Hepatocyte (in vitro differentiated cells): ENCODE data around the gene CD37. TPM values are rescaled to one million over a fixed set of nuclear protein-coding genes. Genes with fewer than 3 reads are reported as not detected.
"Not testable (repeated sequence)": the region's sequence is repeated elsewhere in the genome, so short reads cannot be mapped to it uniquely, and the experiment has no call there.

ENCODE experiments used
- DNase-seq: peaks from one replicate; pipeline ENCODE4 v3.0.0-alpha.2; 2016; ENCODE audit warnings: low spot score
- H2AFZ ChIP-seq: fragments of 200-600 bp; sonication (generic); 2 replicates; pipeline ENCODE4 v1.6.0; 2016; ENCODE audit warnings: antibody characterized with exemption, mild to moderate bottlenecking
- H3K27ac ChIP-seq: fragments of 200-600 bp; sonication (generic); 2 replicates; pipeline ENCODE4 v1.5.1; 2016; ENCODE audit warnings: mild to moderate bottlenecking
- H3K27me3 ChIP-seq: fragments of 200-600 bp; sonication (generic); 2 replicates; pipeline ENCODE4 v1.6.1; 2016
- H3K36me3 ChIP-seq: fragments of 200-600 bp; sonication (generic); replicated peaks from 2 replicates; pipeline ENCODE4 v1.5.1; 2016; ENCODE audit warnings: low read depth; ENCODE audit not compliant: insufficient read depth
- H3K4me1 ChIP-seq: fragments of 200-600 bp; sonication (generic); 2 replicates; pipeline ENCODE4 v1.5.1; 2016; ENCODE audit warnings: mild to moderate bottlenecking, moderate library complexity; ENCODE audit not compliant: insufficient read depth
- H3K4me2 ChIP-seq: fragments of 200-600 bp; sonication (generic); 2 replicates; pipeline ENCODE4 v1.6.0; 2016
- H3K4me3 ChIP-seq: fragments of 200-600 bp; sonication (generic); 2 replicates; pipeline ENCODE4 v1.5.1; 2016; ENCODE audit warnings: mild to moderate bottlenecking
- H3K79me2 ChIP-seq: fragments of 200-600 bp; sonication (generic); 2 replicates; pipeline ENCODE4 v1.6.0; 2017; ENCODE audit warnings: mild to moderate bottlenecking
- H3K9me2 ChIP-seq: fragments of 200-600 bp; sonication (generic); replicated peaks from 2 replicates; pipeline ENCODE4 v1.6.0; 2017; ENCODE audit warnings: mild to moderate bottlenecking; ENCODE audit not compliant: insufficient read depth
- H3K9me3 ChIP-seq: fragments of 200-600 bp; sonication (generic); 2 replicates; pipeline ENCODE4 v1.5.1; 2016; ENCODE audit warnings: low read depth, mild to moderate bottlenecking
- H4K20me1 ChIP-seq: fragments of 200-600 bp; sonication (generic); 2 replicates; pipeline ENCODE4 v1.6.0; 2016; ENCODE audit warnings: mild to moderate bottlenecking; ENCODE audit not compliant: insufficient read depth, poor library complexity, severe bottlenecking
- CTCF ChIP-seq: fragments of 200-600 bp; sonication (generic); IDR thresholded peaks from 2 replicates; pipeline ENCODE4 v1.5.1; 2016; ENCODE audit warnings: antibody characterized with exemption, mild to moderate bottlenecking; ENCODE audit not compliant: poor library complexity
- EZH2 ChIP-seq: fragments of 200-600 bp; sonication (generic); IDR thresholded peaks from 2 replicates; pipeline ENCODE4 v1.6.1; 2016; ENCODE audit warnings: antibody characterized with exemption, mild to moderate bottlenecking, borderline replicate concordance
- EZH2phosphoT487 ChIP-seq: fragments of 200-600 bp; sonication (generic); IDR thresholded peaks from one replicate; pipeline ENCODE4 v1.6.1; 2018; ENCODE audit warnings: antibody characterized with exemption, mild to moderate bottlenecking, low read depth, moderate library complexity; ENCODE audit not compliant: unreplicated experiment, severe bottlenecking
- WGBS: methylation state at CpG from one replicate; pipeline ENCODE4 v1.1.6; 2016; ENCODE audit warnings: low lambda C conversion rate; ENCODE audit errors: missing lambda C conversion rate; 5-methylcytosine and 5-hydroxymethylcytosine counted together
- polyA plus RNA-seq: library from polyadenylated mRNA; unstranded; fragments of >200 nt; fragmentation: Nextera tagmentation; extraction: Ambion mirVana; gene quantifications from 2 replicates; pipeline ENCODE4 v1.2.1, GENCODE V29; 2016
- total RNA-seq: library from RNA; depleted of rRNA; stranded (reverse); fragments of >200 nt; gene quantifications from 2 replicates; pipeline ENCODE4 v1.2.3, GENCODE V29; 2014

Gene CD37
- total RNA-seq, result 0.27 and 1.9 TPM in 2 replicates
- 6.6 and 12.4 TPM in 2 replicates for polyA plus RNA-seq

GRCh38 chr19:49335071-49335783 lies at the start of gene CD37:
CD37 (plus strand) TSS chr19:49335406; CDS start chr19:49335541, 135 bp downstream.
- no peak for TF ChIP-seq EZH2
- H3K36me3 ChIP-seq, result no peaks in the 10 kb centered on the region
- H3K4me2 ChIP-seq, result no peak within 1 kb of the TSS
- no peaks in the 10 kb centered on the region for H3K9me2 ChIP-seq
- H3K27ac ChIP-seq, result no peak within 1 kb of the TSS
- 86% methylated on average over 13 of the region's 13 CpGs for WGBS
- DNase-seq, result no peak
- H2AFZ ChIP-seq, result no peak within 1 kb of the TSS
- H3K4me1 ChIP-seq, result no peaks in the 10 kb centered on the region
- no peaks in the 10 kb centered on the region for H3K9me3 ChIP-seq
- H4K20me1 ChIP-seq, result peaks cover 7% of the 10 kb centered on the region
- H3K27me3 ChIP-seq, result no peaks in the 10 kb centered on the region
- no peak within 1 kb of the TSS for H3K4me3 ChIP-seq
- H3K79me2 ChIP-seq, result no peaks in the 10 kb centered on the region

DNA sequence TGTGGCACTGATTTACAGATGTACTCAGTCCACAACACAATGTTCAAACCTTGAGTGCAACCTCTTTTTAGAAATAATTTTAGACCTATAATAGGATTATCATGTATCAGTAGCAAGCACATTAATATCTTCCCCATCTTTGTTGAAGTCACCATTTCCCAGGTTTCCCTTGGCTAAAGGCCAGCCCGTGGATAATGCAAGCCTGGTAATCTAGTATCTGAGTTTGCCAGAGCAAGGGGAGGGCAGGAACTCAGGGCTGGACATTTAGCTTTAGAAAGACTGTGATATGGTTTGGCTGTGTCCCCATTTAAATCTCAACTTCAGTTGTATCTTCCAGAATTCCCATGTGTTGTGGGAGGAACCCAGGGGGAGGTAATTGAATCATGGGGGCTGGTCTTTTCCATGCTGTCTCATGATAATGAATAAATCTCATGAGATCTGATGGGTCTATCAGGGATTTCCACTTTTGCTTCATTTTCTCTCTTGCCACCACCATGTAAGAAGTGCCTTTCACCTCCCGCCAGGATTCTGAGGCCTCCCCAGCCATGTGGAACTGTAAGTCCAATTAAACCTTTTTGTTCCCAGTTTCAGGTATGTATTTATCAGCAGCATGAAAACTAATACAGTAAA lies 48.0 kb upstream of the CD37 start:
- no peak overlapping the region for H3K4me2 ChIP-seq
- no peaks in the 10 kb centered on the region for H3K4me1 ChIP-seq
- TF ChIP-seq EZH2phosphoT487 (no peak), CTCF (no peak), EZH2 (no peak)
- 25% methylated on average over 2 of the region's 2 CpGs for WGBS
- no peak overlapping the region for H3K27ac ChIP-seq
- DNase-seq, result no peak
- no peaks in the 10 kb centered on the region for H3K27me3 ChIP-seq
- no peaks in the 10 kb centered on the region for H3K79me2 ChIP-seq
- H3K4me3 ChIP-seq, result no peak overlapping the region
- H3K9me2 ChIP-seq, result no peaks in the 10 kb centered on the region
- H3K9me3 ChIP-seq, result no peaks in the 10 kb centered on the region
- H3K36me3 ChIP-seq, result no peaks in the 10 kb centered on the region
- no peaks in the 10 kb centered on the region for H4K20me1 ChIP-seq
- H2AFZ ChIP-seq, result no peak overlapping the region

DNA sequence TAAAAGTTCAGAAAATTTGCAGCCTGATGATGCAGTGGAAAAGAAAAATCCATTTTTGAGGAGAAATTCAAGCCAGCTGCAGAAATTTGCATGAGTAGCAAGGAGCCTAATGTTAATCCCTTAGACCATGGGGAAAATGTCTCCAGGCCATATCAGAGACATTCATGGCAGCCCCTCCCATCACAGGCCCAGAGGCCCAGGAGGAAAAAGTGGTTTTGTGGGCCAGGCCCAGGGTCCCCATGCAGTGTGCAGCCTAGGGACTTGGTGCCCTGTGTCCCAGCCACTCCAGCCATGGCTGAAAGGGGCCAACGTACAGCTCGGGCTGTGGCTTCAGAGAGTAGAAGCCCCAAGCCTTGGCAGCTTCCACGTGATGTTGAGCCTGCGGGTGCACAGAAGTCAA lies 47.0 kb upstream of the CD37 start:
- not testable (repeated sequence) for H3K4me2 ChIP-seq, H3K79me2 ChIP-seq, H3K36me3 ChIP-seq, DNase-seq, H3K27ac ChIP-seq, H4K20me1 ChIP-seq, H3K4me3 ChIP-seq, H3K9me2 ChIP-seq, H2AFZ ChIP-seq, H3K9me3 ChIP-seq, H3K27me3 ChIP-seq, H3K4me1 ChIP-seq
- 93% methylated on average over 4 of the region's 4 CpGs for WGBS

DNA sequence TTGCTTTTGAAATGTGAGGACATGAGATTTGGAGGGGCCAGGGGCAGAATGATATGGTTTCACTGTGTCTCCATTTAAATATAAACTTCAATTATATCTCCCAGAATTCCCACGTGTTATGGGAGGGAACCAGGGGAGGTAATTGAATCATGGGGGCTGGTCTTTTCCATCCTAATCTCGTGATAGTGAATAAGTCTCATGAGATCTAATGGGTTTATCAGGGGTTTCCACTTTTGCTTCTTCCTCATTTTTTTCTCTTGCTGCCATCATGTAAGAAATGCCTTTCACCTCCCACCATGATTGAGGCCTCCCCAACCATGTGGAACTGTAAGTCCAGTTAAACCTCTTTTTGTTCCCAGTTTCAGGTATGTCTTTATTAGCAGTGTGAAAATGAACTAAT lies 45.9 kb upstream of the CD37 start:
- H3K9me3 ChIP-seq, H3K36me3 ChIP-seq, H3K9me2 ChIP-seq, DNase-seq, H3K4me3 ChIP-seq, H4K20me1 ChIP-seq, H2AFZ ChIP-seq, H3K27ac ChIP-seq, H3K4me2 ChIP-seq, H3K4me1 ChIP-seq, H3K27me3 ChIP-seq, H3K79me2 ChIP-seq: not testable (repeated sequence)
- WGBS, result 59% methylated on average over 2 of the region's 2 CpGs

- DNase-seq, result no peak
- H3K4me2 ChIP-seq, result no peak overlapping the region
- H3K79me2 ChIP-seq, result no peaks in the 10 kb centered on the region
- H3K9me3 ChIP-seq, result no peaks in the 10 kb centered on the region
- no peak for TF ChIP-seq EZH2
- TF ChIP-seq CTCF, result no peak
- TF ChIP-seq EZH2phosphoT487, result no peak
- WGBS, result 97% methylated on average over 3 of the region's 3 CpGs
- no peaks in the 10 kb centered on the region for H3K36me3 ChIP-seq
- no peak overlapping the region for H3K27ac ChIP-seq
- H2AFZ ChIP-seq, result no peak overlapping the region
- no peak overlapping the region for H3K4me3 ChIP-seq
- H3K9me2 ChIP-seq, result no peaks in the 10 kb centered on the region
- no peaks in the 10 kb centered on the region for H3K4me1 ChIP-seq
- no peaks in the 10 kb centered on the region for H3K27me3 ChIP-seq
- no peaks in the 10 kb centered on the region for H4K20me1 ChIP-seq
Observed at GRCh38 chr19:49290517-49290916, 44.7 kb upstream of the CD37 start.
